GM12872 (cell line): ENCODE measurements around the gene FBXO31.

Source experiments
- TF ChIP-seq, protein P1 (sequence below): IDR thresholded peaks from 3 replicates; pipeline ENCODE4 v1.5.1; 2011; ENCODE audit warnings: low read depth, mild to moderate bottlenecking, low read length, moderate library complexity; ENCODE audit not compliant: insufficient read depth

The FBXO31 gene

GRCh38 chr16:87388818-87389134 is 5.2 kb upstream of the FBXO31 start:
- TF ChIP-seq, protein P1, sequence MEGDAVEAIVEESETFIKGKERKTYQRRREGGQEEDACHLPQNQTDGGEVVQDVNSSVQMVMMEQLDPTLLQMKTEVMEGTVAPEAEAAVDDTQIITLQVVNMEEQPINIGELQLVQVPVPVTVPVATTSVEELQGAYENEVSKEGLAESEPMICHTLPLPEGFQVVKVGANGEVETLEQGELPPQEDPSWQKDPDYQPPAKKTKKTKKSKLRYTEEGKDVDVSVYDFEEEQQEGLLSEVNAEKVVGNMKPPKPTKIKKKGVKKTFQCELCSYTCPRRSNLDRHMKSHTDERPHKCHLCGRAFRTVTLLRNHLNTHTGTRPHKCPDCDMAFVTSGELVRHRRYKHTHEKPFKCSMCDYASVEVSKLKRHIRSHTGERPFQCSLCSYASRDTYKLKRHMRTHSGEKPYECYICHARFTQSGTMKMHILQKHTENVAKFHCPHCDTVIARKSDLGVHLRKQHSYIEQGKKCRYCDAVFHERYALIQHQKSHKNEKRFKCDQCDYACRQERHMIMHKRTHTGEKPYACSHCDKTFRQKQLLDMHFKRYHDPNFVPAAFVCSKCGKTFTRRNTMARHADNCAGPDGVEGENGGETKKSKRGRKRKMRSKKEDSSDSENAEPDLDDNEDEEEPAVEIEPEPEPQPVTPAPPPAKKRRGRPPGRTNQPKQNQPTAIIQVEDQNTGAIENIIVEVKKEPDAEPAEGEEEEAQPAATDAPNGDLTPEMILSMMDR: no peak

GRCh38 chr16:87387942-87388817 is 4.6 kb upstream of the FBXO31 start:
- TF ChIP-seq, protein P1: no peak

GRCh38 chr16:87384162-87384874 is 742 bp upstream of the FBXO31 start:
- TF ChIP-seq, protein P1: no peak

- TF ChIP-seq, protein P1: no peak
These were observed 1.4 kb downstream of the FBXO31 start for GRCh38 chr16:87382023-87382785.

GRCh38 chr16:87380881-87381280 is 2.7 kb downstream of the FBXO31 start:
- TF ChIP-seq, protein P1: no peak

DNA sequence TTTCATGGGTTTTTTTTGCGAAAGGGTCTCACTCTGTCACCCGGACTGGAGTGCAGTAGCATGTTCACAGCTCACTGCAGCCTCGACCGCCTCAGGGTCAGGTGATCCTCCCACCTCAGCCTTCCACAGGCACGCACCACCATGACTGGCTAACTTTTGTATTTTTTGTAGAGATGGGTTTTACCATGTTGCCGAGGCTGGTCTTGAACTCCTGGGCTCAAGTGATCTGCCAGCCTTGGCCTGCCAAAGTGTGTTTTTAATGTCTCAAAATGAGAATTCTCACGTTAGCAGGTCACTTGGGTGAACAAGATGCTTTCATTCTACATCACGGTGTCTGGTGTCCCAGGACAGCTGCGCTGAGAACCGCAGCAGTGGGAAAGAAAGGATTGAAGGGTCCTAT is 3.2 kb downstream of the FBXO31 start:
- TF ChIP-seq, protein P1: no peak

DNA sequence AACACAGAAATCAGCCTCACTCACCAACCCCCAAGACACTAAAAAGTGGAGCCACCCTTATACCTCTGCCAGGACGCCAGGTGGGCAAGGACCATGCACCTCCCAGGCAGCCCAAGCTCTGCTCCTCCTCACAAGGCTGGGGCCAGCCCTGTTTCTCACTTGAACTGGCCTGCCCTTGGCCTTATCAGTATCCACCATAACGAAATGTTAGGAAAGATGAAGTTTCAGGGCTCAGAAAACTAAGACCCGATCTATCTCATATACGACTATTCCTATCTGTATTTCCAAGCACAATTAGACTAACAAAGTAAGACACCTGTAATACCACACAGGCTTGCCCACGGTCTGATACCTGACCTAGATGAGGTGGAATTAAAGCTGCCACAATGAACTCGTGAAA is 6.9 kb downstream of the FBXO31 start:
- TF ChIP-seq, protein P1: no peak
